Left cardiac atrium (tissue), 4 donors: ENCODE results near the gene HPF1. TPM values are rescaled to one million over a fixed set of nuclear protein-coding genes. Genes with fewer than 3 reads are reported as not detected.
"Not testable (repeated sequence)": the region's sequence is repeated elsewhere in the genome, so short reads cannot be mapped to it uniquely, and the experiment has no call there.

Experiments used
- ATAC-seq, 2 donors: fragments of 200-7000 bp; cut with Tn5 transposase; one replicate each; pipeline ENCODE4 v1.9.1; 2020; ENCODE audit warnings: mild to moderate bottlenecking in 2 of 2, moderate library complexity in 2 of 2
- DNase-seq: peaks from one replicate; pipeline ENCODE4 v3.0.0-alpha.2; 2020
- intact Hi-C, 2 donors: fragments of 100-400 bp; cut with DNase I; formaldehyde crosslinking; loops; one replicate each; pipeline versions ENCODE4 v1.14.1 to v1.15.1; 2022 to 2023
- long read RNA-seq: library from polyadenylated mRNA; unstranded; transcript quantifications from one replicate; pipeline ENCODE4 v2.0.0, GENCODE V29; 2021
- total RNA-seq, 2 donors: library from RNA; stranded (reverse); fragmentation: NEBNext Ultra II Directional; extraction: Animal tissue kit (Norgen Biotek cat#: 25700); gene quantifications; one replicate each; pipeline ENCODE4 v1.2.1, GENCODE V29; 2021
- donor health status: DM: no; HTN: yes; CAD: no.
- donor health status: DM: no; HTN: yes; CAD: no; lungs with severe emphysema.
- donor health status: DM: yes; HTN: yes; CAD: no.
- donor health status: Dilated cardiomyopathy.

The HPF1 gene
- total RNA-seq = 10 to 100 TPM; 16.9 to 22.6 TPM
- long read RNA-seq, partial matches to known transcripts = 0 of 4 reads
- long read RNA-seq, other reads (novel, unspliced or antisense) = 0 of 4 reads

DNA sequence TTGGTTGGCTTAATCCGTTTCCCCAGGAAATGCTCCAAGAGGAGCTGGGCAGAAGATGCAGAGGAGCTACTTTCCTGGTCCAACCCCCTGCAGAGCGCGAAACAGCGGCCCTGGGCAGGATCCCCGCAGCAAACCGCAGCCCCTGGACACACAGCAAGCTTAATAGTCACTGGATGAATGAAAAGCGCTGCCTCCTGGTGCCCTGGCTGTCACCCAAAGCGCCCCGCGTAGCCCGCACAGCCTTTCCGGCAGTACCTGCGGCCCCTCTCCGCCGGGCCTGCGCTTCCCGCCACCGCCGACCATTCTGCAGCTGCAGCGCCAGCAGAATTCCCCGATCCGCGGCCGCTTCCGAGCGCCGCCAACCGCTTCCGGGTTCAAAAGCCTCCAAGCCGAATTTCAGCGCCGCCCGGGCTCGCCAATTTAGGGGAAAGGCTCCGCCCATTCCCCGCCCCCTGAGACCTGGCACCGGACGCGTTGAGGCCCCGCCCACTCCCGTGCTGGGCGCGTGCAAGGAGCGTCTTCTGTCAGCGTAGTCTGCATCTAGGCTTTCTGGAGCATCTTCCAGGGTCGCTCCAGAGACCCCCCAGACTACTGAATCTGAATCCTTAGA is at the start of gene HPF1:
Gene HPF1 (minus strand): TSS at position 370 of the 610 bp plus-strand sequence. CDS start 67 bp downstream, at position 303.
- peak; percentile 95 for DNase-seq
- ATAC-seq = peak; percentile 98 to 99
- intact Hi-C loops = loop anchor here in 1 of 2 donors (10.0 kb wide), 1 partner anchor 143 kb away; the partner anchor contains the start of gene NEK1

DNA sequence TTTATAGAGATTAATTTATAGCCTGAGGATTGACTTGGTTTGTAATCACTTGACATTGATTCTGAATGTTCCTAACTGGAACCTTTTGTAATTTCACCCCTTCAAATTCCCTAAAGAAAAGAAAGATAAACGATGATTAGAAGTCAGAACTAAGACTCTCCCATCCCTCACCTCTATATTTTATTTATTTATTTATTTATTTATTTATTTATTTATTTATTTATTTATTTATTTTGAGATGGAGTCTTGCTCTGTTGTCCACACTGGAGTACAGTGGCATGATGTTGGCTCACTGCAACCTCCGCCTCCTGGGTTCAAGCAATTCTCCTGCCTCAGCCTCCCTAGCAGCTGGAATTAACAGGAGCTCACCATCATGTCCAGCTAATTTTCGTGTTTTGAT is 49.0 kb upstream of the HPF1 start:
- DNase-seq, intact Hi-C loops, ATAC-seq: not testable (repeated sequence)

DNA sequence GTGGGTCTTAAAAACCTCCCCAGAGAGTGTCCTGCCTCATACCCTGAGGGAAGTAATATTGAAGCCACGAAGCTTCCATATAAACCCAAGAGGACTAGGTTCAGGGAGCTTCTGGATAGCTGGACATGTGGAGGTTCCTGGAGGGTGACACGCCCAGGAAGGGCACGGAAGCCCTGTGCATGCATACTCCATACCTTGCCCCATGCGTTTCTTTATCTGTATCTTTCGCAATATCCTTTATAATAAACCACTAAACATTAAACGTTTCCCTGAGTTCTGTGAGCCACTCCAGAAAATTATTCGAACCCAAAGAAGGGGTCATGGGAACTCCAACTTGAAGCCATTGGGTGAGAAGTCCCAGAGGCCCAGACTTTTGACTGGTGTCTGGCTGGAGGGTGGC is 45.7 kb upstream of the HPF1 start:
- intact Hi-C loops = no loop called here
- ATAC-seq = no peak
- no peak for DNase-seq

- intact Hi-C loops = no loop called here
- DNase-seq = no peak
- no peak for ATAC-seq
Observed at GRCh38 chr4:169802873-169803272, 45.1 kb upstream of the HPF1 start.

DNA sequence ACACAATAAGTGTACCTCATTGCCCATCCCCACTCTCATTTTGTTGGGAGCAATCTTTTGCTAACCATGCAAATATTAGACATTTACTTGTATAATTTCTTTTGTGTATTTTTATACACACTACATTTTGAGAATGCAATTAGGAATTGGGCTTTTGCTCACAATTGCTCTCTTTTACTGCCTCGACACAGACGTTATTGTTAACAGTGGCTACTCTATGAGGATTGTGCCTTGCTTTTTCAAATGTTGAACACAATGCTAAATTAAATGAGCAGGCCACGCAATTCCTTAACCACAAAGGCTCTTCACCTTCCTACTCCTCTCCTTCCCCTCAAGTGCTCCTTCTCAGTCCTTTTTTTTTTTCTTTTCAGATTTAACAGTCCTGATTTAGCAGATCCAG is 42.8 kb upstream of the HPF1 start:
- ATAC-seq = no peak
- intact Hi-C loops = no loop called here
- DNase-seq = no peak

DNA sequence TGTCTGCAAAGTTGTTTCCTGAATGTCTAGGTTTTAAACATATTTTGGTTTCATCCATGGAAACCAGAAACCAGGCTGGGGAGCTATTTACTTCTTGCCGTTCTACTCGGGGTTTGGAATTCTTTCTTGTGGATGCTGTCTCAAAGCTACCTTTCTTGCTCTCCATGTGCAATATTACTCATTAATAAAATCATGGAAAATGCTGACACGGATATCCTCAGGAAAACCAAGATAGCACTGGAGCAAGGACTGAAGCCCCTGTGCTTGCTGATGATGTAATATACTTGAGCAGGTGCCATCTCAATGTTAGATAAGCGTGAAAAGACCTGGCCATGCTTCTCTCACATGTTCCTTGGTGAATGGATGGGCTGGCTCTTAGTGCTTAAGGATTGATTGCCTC is 41.5 kb upstream of the HPF1 start:
- no peak for DNase-seq
- ATAC-seq = no peak
- intact Hi-C loops = no loop called here

DNA sequence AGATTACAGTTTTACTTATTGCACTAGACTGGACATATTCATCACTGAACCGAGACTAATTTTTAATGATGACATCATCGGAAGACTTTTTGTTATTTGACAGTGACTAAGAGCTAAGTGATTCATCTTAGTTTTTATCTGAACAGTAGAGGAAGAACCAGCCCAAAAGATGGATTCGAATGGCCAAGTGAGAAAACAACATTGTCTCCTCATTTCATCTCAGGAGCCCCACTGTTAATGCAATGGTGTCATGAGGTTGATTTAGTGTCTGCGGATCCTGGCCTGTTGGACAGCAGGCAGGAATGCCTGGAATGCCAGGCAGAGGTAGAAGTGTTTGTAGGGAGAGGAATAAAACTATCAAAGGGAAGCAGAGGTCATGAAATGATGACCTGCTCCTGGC is 37.8 kb upstream of the HPF1 start:
- ATAC-seq = no peak
- intact Hi-C loops = no loop called here
- no peak for DNase-seq

- DNase-seq (peak; percentile 39), ATAC-seq (peak; percentile 77 to 88)
- intact Hi-C loops = no loop called here
Observed at GRCh38 chr4:169791527-169792156, 33.9 kb upstream of the HPF1 start.

DNA sequence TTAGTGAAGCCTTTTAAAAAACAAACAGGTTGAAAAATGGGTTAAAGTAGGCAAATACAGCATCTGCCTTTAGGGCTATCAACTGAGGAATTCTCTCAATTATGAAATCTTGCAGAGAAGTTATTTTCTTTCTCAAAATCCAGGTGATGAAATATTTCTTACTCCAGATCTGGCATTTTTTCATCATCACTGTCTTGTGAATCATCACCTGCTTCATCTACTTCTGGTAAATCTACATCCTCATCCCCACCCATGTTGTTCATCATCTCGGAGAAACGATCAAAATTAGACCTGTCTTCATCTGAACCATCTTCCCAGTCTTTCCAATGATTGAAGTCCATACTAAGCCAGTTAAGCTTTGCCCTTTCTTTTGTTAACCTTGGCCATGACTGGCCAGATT is 33.3 kb upstream of the HPF1 start:
- intact Hi-C loops = no loop called here
- ATAC-seq = peak in 1 of 2 donors; percentile 88

DNA sequence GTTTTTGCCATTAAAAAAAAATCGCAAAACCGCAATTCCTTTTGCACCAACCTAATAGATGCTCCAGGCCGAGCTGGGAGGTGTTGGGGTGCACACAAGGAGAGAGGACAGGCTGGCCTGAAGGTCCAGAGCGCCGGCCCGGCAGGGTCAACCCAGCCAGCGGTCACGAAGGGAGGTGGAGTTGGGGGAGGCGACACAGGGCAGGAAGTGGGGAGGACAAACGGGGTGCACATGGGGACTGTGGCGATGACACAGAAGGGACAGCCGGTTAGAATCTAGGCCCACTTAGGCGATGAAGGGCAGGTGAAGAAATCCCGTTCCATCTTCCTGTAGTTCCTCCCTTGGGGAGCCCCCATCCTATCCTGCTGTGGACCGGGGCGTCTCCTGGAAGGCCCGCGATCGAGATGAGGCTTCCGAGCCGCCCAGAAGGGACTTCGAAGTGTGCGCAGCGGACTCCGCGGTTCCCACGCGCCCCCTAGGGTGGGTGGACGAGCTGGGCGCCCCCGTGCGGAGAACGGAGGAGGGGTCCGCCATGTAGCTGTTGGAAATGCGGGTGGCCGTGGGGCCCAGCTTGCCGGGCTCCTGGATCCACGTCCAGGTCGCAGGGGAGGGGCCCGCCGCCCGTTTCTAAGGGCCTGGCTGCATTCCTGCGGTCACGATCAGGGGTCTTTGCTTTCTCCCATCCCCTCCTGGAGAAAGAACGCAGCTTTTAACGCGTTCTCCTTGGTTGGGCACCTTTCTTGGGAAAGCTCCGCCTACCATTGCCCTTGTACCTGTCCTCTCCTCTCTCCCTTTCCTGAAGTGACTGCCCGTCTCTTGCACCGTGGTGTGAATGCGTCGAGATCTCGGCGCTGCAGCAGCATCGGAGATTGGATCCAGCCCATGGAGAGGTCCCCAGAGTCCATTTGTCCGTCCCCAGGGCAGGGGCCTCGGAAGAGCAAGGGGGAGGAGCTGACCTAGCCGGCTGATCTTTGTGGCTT is 17.0 kb upstream of the HPF1 start:
- DNase-seq (peak; percentile 32), ATAC-seq (peak in 1 of 2 donors; percentile 68)
- intact Hi-C loops = no loop called here

More for the DNA sequence above, 33.3 kb upstream of the HPF1 start:
- DNase-seq = no peak

GRCh38 chr4:169773889-169774288 is 16.1 kb upstream of the HPF1 start:
- DNase-seq (no peak), ATAC-seq (no peak)
- intact Hi-C loops = no loop called here

DNA sequence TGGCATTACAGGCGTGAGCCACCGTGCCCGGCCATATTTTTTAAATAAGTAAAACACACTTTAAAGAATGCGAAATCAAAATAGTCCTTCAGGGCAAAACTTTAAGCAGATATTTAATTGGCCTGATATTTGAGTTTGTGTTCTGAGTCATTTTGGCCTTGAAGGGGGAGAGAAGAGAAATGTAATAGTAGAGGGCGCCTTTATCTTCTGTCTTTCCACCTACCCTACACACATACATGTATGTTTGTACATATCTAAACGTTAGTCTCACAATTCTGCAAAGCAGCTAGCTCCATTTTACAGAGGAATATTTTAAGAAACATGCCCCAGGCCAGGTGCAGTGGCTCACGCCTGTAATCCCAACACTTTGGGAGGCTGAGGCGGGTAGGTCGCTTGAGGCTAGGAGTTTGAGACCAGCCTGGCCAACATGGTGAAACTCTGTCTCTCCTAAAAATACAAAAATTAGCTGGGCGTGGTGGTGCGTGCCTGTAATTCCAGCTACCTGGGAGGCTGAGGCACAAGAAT is 13.9 kb upstream of the HPF1 start:
- intact Hi-C loops, ATAC-seq, DNase-seq: not testable (repeated sequence)

DNA sequence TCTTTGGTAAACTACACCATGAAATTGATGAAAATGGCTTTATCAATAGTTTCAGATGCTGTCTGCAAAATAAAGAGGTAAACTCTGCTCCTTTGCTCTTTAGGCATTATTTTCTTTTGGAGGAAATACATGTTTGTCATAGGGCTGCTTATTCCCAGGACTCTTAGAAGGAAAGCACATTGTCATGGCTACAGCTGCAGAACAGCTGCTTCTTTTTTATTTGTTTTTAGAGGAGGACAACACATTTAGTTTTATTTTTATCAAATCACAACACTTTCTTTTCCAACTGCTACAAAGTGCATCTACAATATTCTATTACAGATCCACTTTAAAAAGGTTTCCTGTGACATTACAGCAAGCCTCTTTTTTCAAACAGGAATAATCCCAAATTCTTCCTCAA is 12.7 kb upstream of the HPF1 start:
- intact Hi-C loops = no loop called here
- DNase-seq (no peak), ATAC-seq (no peak)

GRCh38 chr4:169768385-169768784 is 10.6 kb upstream of the HPF1 start:
- DNase-seq (no peak), ATAC-seq (no peak)
- intact Hi-C loops = no loop called here

- intact Hi-C loops = no loop called here
- DNase-seq = no peak
- ATAC-seq = no peak
Observed at GRCh38 chr4:169766741-169767140, 9.0 kb upstream of the HPF1 start.

- DNase-seq (no peak), ATAC-seq (no peak)
- intact Hi-C loops = no loop called here
Observed at GRCh38 chr4:169765835-169766234, 8.1 kb upstream of the HPF1 start.

DNA sequence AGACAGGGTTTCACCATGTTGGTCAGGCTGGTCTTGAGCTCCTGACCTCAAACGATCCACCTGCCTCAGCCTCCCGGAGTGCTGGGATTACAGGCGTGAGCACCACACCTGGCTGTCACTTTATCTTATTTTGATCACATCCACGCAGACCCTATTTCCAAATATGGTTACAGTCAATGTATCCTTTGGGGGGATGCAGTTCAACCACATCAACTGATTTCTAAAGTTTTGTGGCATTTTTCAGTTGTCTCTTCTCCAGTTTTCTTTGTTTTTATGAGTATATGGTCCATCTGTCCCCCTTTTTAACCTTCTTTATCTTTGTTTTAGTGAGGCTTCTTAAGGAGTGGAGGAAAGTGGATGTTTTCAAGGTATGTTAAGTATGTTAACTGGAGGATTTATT is 4.1 kb upstream of the HPF1 start:
- DNase-seq (no peak), ATAC-seq (no peak)
- intact Hi-C loops = no loop called here

DNA sequence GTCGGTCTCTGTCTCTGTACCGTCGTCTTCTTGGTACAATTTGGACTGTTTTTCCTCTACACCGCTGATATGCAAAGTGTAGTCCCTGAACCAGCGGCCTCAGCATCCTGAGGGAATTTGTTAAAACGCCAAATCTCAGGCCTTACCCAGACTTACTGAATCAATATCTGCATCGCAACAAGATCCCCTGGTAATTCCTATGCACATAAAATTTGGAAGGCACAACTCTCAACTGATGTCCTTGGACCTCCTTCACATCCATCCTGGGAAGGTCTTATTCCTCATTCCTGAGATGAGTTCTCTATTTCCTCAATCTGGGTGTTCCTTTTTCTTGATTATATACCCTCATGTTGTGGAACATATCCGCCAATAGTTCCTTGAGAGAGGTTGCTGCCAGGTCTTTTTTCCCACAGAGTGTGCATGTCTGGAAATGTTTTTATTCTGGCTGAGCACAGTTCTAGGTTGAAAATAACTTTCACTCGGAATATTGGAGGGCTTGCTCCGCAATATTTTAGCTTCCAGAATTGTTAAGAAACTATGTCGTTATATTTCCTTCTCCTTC is 738 bp upstream of the HPF1 start:
- intact Hi-C loops = loop anchor here in 1 of 2 donors (10.0 kb wide), 1 partner anchor 144 kb away; the partner anchor contains the start of gene NEK1
- ATAC-seq = peak in 1 of 2 donors; percentile 2
- DNase-seq = no peak

GRCh38 chr4:169756971-169757574 is 671 bp downstream of the HPF1 start:
- peak; percentile 30 for DNase-seq
- ATAC-seq = peak; percentile 5 to 11
- intact Hi-C loops = loop anchor here in 1 of 2 donors (10.0 kb wide), 1 partner anchor 142 kb away; the partner anchor contains the start of gene NEK1
